HCT116 (cell line): ENCODE data around the gene P2RX7. TPM values are rescaled to one million over a fixed set of nuclear protein-coding genes. Genes with fewer than 3 reads are reported as not detected.

Source experiments
- ATAC-seq: fragments of 200-7000 bp; cut with Tn5 transposase; 2 replicates; pipeline ENCODE4 v1.9.1; 2020; ENCODE audit warnings: mild to moderate bottlenecking, moderate library complexity
- BruUV-seq: library from RNA; stranded (reverse); fragments of 400-500 nt; replicated peaks from 2 replicates; lab custom pipeline; 2021; lab: Mats Ljungman, UMichigan
- CTCF ChIA-PET: fragments of 300-600 bp; sonication (Branson Sonifier 250); formaldehyde crosslinking; loops from one replicate; lab custom pipeline; 2021; ENCODE audit warnings: antibody characterized with exemption; lab: Charles Lee
- POLR2A ChIA-PET: fragments of 300-600, 350-600 bp; sonication (Branson Sonifier 250); formaldehyde crosslinking; loops from one replicate; lab custom pipeline; 2021; ENCODE audit warnings: antibody characterized with exemption; lab: Charles Lee
- RAD21 ChIA-PET, 2 experiments: fragments of 300-600 bp; sonication (Branson Sonifier 250); formaldehyde crosslinking; loops; one replicate each; lab custom pipeline; 2023; ENCODE audit warnings: low total read pairs in 2 of 2; ENCODE audit not compliant: uncharacterized antibody in 2 of 2, unreplicated experiment in 2 of 2, low non-redundant PET in 1 of 2; lab: Charles Lee
- DNase-seq: peaks from one replicate; pipeline ENCODE4 v3.0.0-alpha.2; 2010; ENCODE audit warnings: low read depth, low spot score
- H2AFZ ChIP-seq: fragments of 200-600 bp; shearing (Covaris generic), sonication (generic); 2 replicates; pipeline ENCODE4 v1.6.1; 2017; ENCODE audit warnings: low read depth, mixed run types, mixed read lengths, antibody characterized with exemption, low read length; ENCODE audit not compliant: poor library complexity, severe bottlenecking
- H3K27ac ChIP-seq: 2 replicates; pipeline ENCODE4 v1.5.1; 2012; ENCODE audit warnings: low read depth, low read length
- H3K27me3 ChIP-seq: fragments of 200-600 bp; sonication (generic); 2 replicates; pipeline ENCODE4 v1.6.1; 2016; ENCODE audit warnings: mixed run types, low read length, mixed read lengths; ENCODE audit not compliant: insufficient read depth
- H3K36me3 ChIP-seq, 2 experiments: fragments of 200-500 bp in 1 of 2; fragments of 200-600 bp in 1 of 2; sonication (Bioruptor generic) in 1 of 2; sonication (generic) in 1 of 2; 2 replicates each; pipeline versions ENCODE4 v1.5.1 to v1.6.1; 2014 to 2016; ENCODE audit warnings: low read length in 2 of 2, inconsistent platforms in 1 of 2, mixed read lengths in 1 of 2, mixed run types in 1 of 2; ENCODE audit not compliant: insufficient read depth in 2 of 2, control insufficient read depth in 1 of 2
- H3K4me1 ChIP-seq, 2 experiments: fragments of 200-600 bp in 1 of 2; sonication (generic) in 1 of 2; 2 replicates each; pipeline versions ENCODE4 v1.5.1 to v1.6.1; 2012 to 2017; ENCODE audit warnings: low read length in 2 of 2, inconsistent platforms in 1 of 2, mild to moderate bottlenecking in 1 of 2, mixed read lengths in 1 of 2, mixed run types in 1 of 2, moderate library complexity in 1 of 2; ENCODE audit not compliant: insufficient read depth in 2 of 2, control insufficient read depth in 1 of 2
- H3K4me2 ChIP-seq: fragments of 200-600 bp; sonication (generic); 2 replicates; pipeline ENCODE4 v1.6.1; 2017; ENCODE audit warnings: mixed run types, low read length, mixed read lengths
- H3K4me3 ChIP-seq, 2 experiments: fragments of 200-600 bp in 1 of 2; sonication (generic) in 1 of 2; replicated peaks in 1 of 2; 2 replicates each; pipeline ENCODE4 v1.5.1; 2011 to 2016; ENCODE audit warnings: low read length in 2 of 2, control low read depth in 1 of 2, low read depth in 1 of 2, mild to moderate bottlenecking in 1 of 2, mixed read lengths in 1 of 2, mixed run types in 1 of 2
- H3K79me2 ChIP-seq: fragments of 200-600 bp; sonication (generic); 2 replicates; pipeline ENCODE4 v1.6.1; 2017; ENCODE audit warnings: mild to moderate bottlenecking, mixed run types, low read length, moderate library complexity, mixed read lengths; ENCODE audit not compliant: insufficient read depth
- H3K9ac ChIP-seq: fragments of 200-600 bp; sonication (generic); 2 replicates; pipeline ENCODE4 v1.6.1; 2016; ENCODE audit warnings: low read length, mixed read lengths
- H3K9me2 ChIP-seq: fragments of 200-600 bp; sonication (generic), shearing (Covaris generic); 2 replicates; pipeline ENCODE4 v1.6.1; 2017; ENCODE audit warnings: mixed run types, mild to moderate bottlenecking, moderate library complexity; ENCODE audit not compliant: insufficient read depth
- H3K9me3 ChIP-seq, 2 experiments: fragments of 200-500 bp in 1 of 2; fragments of 200-600 bp in 1 of 2; sonication (Bioruptor generic) in 1 of 2; sonication (generic) in 1 of 2; 2 replicates each; pipeline ENCODE4 v1.6.1; 2014 to 2017; ENCODE audit warnings: low read length in 2 of 2, mixed read lengths in 2 of 2, inconsistent platforms in 1 of 2, low read depth in 1 of 2, mild to moderate bottlenecking in 1 of 2, mixed run types in 1 of 2, moderate library complexity in 1 of 2; ENCODE audit not compliant: control insufficient read depth in 1 of 2, insufficient read depth in 1 of 2
- H4K20me1 ChIP-seq: fragments of 200-600 bp; sonication (generic), shearing (Covaris generic); 2 replicates; pipeline ENCODE4 v1.6.1; 2017; ENCODE audit warnings: mixed run types, mild to moderate bottlenecking, moderate library complexity; ENCODE audit not compliant: insufficient read depth
- ATF3 ChIP-seq: IDR thresholded peaks from 2 replicates; pipeline ENCODE4 v1.6.1; 2012
- CBX3 ChIP-seq: IDR thresholded peaks from 2 replicates; pipeline ENCODE4 v1.6.1; 2012; ENCODE audit warnings: low read depth
- CEBPB ChIP-seq: IDR thresholded peaks from 2 replicates; pipeline ENCODE4 v1.6.1; 2012; ENCODE audit warnings: low read depth
- CTCF ChIP-seq, 3 experiments: fragments of 200-600 bp in 1 of 3; sonication (generic) in 1 of 3; IDR thresholded peaks in 2 of 3; conservative IDR thresholded peaks in 1 of 3; 2 replicates each; pipeline ENCODE4 v1.5.1; 2012 to 2017; ENCODE audit warnings: low read depth in 2 of 3, low read length in 2 of 3, antibody characterized with exemption in 1 of 3, borderline replicate concordance in 1 of 3, control low read depth in 1 of 3, mild to moderate bottlenecking in 1 of 3, mixed read lengths in 1 of 3, mixed run types in 1 of 3, moderate library complexity in 1 of 3; ENCODE audit not compliant: insufficient read depth in 1 of 3
- EGR1 ChIP-seq: IDR thresholded peaks from 2 replicates; pipeline ENCODE4 v1.6.1; 2012; ENCODE audit warnings: low read depth
- EZH2phosphoT487 ChIP-seq: fragments of 200-600 bp; IDR thresholded peaks from 2 replicates; pipeline ENCODE4 v1.6.1; 2018; ENCODE audit warnings: antibody characterized with exemption, borderline replicate concordance
- FOSL1 ChIP-seq: IDR thresholded peaks from 2 replicates; pipeline ENCODE4 v1.6.1; 2012; ENCODE audit warnings: low read depth
- POLR2AphosphoS5 ChIP-seq: IDR thresholded peaks from 2 replicates; pipeline ENCODE4 v1.6.1; 2011; ENCODE audit warnings: mild to moderate bottlenecking, low read depth, low read length, moderate library complexity
- RAD21 ChIP-seq: IDR thresholded peaks from 2 replicates; pipeline ENCODE4 v1.6.1; 2012; ENCODE audit warnings: low read depth, mild to moderate bottlenecking
- SP1 ChIP-seq: IDR thresholded peaks from 2 replicates; pipeline ENCODE4 v1.6.1; 2012; ENCODE audit warnings: low read depth
- SRF ChIP-seq: IDR thresholded peaks from 2 replicates; pipeline ENCODE4 v1.6.1; 2012; ENCODE audit warnings: low read depth
- YY1 ChIP-seq: IDR thresholded peaks from 2 replicates; pipeline ENCODE4 v1.6.1; 2011; ENCODE audit warnings: low read length, low read depth, moderate library complexity, mild to moderate bottlenecking; ENCODE audit not compliant: insufficient replicate concordance; ENCODE audit errors: extremely low read depth
- ZBTB33 ChIP-seq: IDR thresholded peaks from 2 replicates; pipeline ENCODE4 v1.6.1; 2011; ENCODE audit warnings: mild to moderate bottlenecking, low read length, moderate library complexity; ENCODE audit not compliant: insufficient replicate concordance; ENCODE audit errors: extremely low read depth
- ZFX ChIP-seq: fragments of 450-650 bp; IDR thresholded peaks from 2 replicates; pipeline ENCODE4 v1.6.1; 2017
- intact Hi-C: fragments of 100-400 bp; cut with micrococcal nuclease; formaldehyde crosslinking; loops from 2 replicates; pipeline ENCODE4 v1.10.0; 2022
- total RNA-seq: library from RNA; stranded (reverse); gene quantifications from one replicate; pipeline ENCODE4 v1.2.1, GENCODE V29; 2021; ENCODE audit not compliant: unreplicated experiment

Gene P2RX7
- total RNA-seq, 1 experiment from 2014 or later: 1.5 TPM

GRCh38 chr12:121189131-121189530 is 56.5 kb downstream of the P2RX7 start:
- intact Hi-C loops: no loop called here
- H3K27ac ChIP-seq: no peak overlapping the region
- ATAC-seq (no peak), DNase-seq (no peak)
- H3K79me2 ChIP-seq: no peaks in the 10 kb centered on the region
- no peaks in the 10 kb centered on the region for H3K9me2 ChIP-seq
- ChIA-PET CTCF (no interaction called here), RAD21 (no interaction called here), POLR2A (interaction anchor here (0.7 to 1.0 kb wide), 2 partner anchors 18 to 357 kb away, joined by 3 read pairs; no protein-coding TSS in a partner anchor)
- no peaks in the 10 kb centered on the region for H3K36me3 ChIP-seq
- no TSS peak for BruUV-seq
- no peak overlapping the region for H3K4me3 ChIP-seq
- no peak overlapping the region for H3K4me2 ChIP-seq
- no peaks in the 10 kb centered on the region for H3K27me3 ChIP-seq
- peaks cover 0 to 2% of the 10 kb centered on the region in 2 experiments; a peak in 1 of 4 replicates for H3K4me1 ChIP-seq
- H2AFZ ChIP-seq: no peak overlapping the region
- H3K9me3 ChIP-seq: no peaks in the 10 kb centered on the region
- TF ChIP-seq CTCF (IDR thresholded peaks at IDR 0.05 in 2 of 3, conservative IDR thresholded peaks at IDR 0.05 in 1 of 3; ENCODE audit: borderline replicate concordance in 1 of 3, insufficient read depth in 1 of 3, low read depth in 2 of 3, low read length in 2 of 3) (no peak), ZFX (no peak), SP1 (no peak), FOSL1 (no peak), CBX3 (no peak), SRF (no peak), POLR2AphosphoS5 (no peak), YY1 (no peak), RAD21 (no peak), ATF3 (no peak), ZBTB33 (no peak), EGR1 (no peak), CEBPB (no peak), EZH2phosphoT487 (no peak)
- no peak overlapping the region for H3K9ac ChIP-seq
- no peaks in the 10 kb centered on the region for H4K20me1 ChIP-seq
